ENCODE results near the gene ERG. TPM values are rescaled to one million over a fixed set of nuclear protein-coding genes. Genes with fewer than 3 reads are reported as not detected.

ERG gene
- total and polyA plus RNA-seq, 9 donors: 13.5 to 20.7 (median 16.8) TPM

DNA sequence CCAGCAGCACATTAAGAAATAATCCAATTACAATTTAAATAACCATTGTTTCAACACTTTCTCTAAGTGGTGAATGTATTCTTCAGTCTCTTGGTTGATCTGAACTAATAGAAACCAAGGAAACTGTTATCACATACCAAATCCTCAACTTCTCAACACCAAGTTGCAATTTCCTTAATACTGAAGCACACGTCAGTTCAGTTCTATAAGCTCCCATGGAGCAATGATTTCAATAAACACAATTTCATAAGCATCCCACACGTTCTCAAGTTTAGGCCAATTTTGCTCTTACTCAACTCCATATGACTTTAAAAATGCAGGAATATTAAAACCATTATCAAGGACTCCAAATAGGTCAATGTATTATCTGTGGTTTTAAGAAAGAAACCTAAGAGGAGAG is 5.8 kb upstream of the ERG start:
- Histone ChIP-seq H3K9me3 (replicated peaks; ENCODE audit: control insufficient read depth, low read depth, low read length) (no peaks in the 10 kb centered on the region), H3K4me1 (ENCODE audit: control insufficient read depth, insufficient read depth, low read length) (peaks cover 10% of the 10 kb centered on the region), H3K36me3 (ENCODE audit: control insufficient read depth, insufficient read depth, low read length) (no peaks in the 10 kb centered on the region), H3K27me3 (ENCODE audit: control insufficient read depth, insufficient read depth, low read length) (peaks cover 2% of the 10 kb centered on the region), H3K27ac (ENCODE audit: low read length) (peak overlapping the region; percentile 66), H3K4me3 (ENCODE audit: low read length) (no peak overlapping the region)
- no CpG with 5 or more reads among the region's 2 CpGs for WGBS (ENCODE audit: insufficient coverage)
- no peak for DNase-seq

DNA sequence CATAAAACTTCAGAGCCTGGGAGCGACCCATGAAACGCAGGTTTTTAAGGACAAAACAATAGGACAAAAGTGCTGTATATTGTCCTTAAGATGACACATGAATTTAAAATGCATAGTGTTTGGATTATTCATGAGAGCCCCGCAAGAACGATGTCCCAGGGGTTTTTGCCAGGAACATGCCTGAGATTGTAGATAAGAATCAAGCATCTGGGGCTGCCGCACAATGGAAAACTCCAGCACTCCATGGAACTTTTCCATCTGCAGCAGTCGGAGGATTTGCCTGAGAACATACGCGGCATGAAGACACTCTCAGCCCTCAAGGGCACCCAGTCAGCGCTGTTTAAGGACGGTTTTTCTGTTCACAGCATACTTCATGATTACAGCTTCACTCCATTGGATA is 5.3 kb upstream of the ERG start:
- WGBS (ENCODE audit: insufficient coverage): 55% methylated on average over 7 of the region's 10 CpGs
- DNase-seq: peak; percentile 35
- Histone ChIP-seq H3K4me1 (ENCODE audit: control insufficient read depth, insufficient read depth, low read length) (peaks cover 10% of the 10 kb centered on the region), H3K9me3 (replicated peaks; ENCODE audit: control insufficient read depth, low read depth, low read length) (no peaks in the 10 kb centered on the region), H3K36me3 (ENCODE audit: control insufficient read depth, insufficient read depth, low read length) (no peaks in the 10 kb centered on the region), H3K27ac (ENCODE audit: low read length) (peak overlapping the region; percentile 66), H3K27me3 (ENCODE audit: control insufficient read depth, insufficient read depth, low read length) (peaks cover 2% of the 10 kb centered on the region), H3K4me3 (ENCODE audit: low read length) (no peak overlapping the region)

DNA sequence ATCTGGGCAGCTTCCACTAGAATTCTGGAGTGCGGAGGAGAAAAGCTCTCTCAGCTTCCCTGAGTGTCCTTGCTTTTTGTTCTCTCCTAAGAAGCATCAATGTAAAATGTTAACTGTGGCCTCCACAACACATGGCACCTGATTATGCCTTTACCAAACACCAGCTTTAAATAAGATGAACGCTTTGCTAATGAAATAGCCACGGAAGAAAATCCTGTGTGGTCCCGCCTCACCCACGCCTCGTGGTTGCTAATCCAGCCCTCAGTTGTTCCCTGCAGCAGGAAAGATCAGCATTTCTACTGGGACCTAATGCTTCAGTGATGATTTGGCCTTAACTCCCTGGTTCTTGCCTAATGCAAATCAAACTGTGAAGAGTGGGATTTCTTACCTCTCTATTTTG is 1.8 kb upstream of the ERG start:
- H3K4me1 ChIP-seq (ENCODE audit: control insufficient read depth, insufficient read depth, low read length): no peaks in the 10 kb centered on the region
- no peaks in the 10 kb centered on the region for H3K36me3 ChIP-seq (ENCODE audit: control insufficient read depth, insufficient read depth, low read length)
- H3K27me3 ChIP-seq (ENCODE audit: control insufficient read depth, insufficient read depth, low read length): no peaks in the 10 kb centered on the region
- H3K4me3 ChIP-seq (ENCODE audit: low read length): no peak overlapping the region
- no peak for DNase-seq
- H3K9me3 ChIP-seq (replicated peaks; ENCODE audit: control insufficient read depth, low read depth, low read length): no peaks in the 10 kb centered on the region
- H3K27ac ChIP-seq (ENCODE audit: low read length): peak overlapping the region; percentile 87
- 64% methylated on average over 6 of the region's 6 CpGs for WGBS (ENCODE audit: insufficient coverage)

DNA sequence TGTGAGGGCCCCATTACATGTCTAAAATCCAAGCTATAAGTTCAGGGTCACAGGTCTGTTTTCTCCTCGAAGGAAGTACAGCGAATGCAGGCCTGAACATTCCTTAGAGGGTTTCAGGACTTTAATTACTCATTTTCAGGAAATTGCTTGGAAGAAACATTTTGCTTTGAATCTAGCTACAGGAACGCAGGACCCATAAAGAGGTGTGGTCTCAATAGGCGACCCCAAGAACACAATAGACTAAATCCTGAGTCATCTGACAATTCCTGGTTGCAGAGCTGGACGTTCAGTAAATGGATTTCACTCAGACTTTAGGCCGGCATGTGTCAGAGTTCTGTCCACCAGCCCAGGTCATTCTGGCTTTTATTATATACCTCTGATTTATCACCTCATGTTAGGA is 1.0 kb upstream of the ERG start:
- Histone ChIP-seq H3K36me3 (ENCODE audit: control insufficient read depth, insufficient read depth, low read length) (no peaks in the 10 kb centered on the region), H3K4me3 (ENCODE audit: low read length) (no peak overlapping the region), H3K27me3 (ENCODE audit: control insufficient read depth, insufficient read depth, low read length) (no peaks in the 10 kb centered on the region), H3K27ac (ENCODE audit: low read length) (peak overlapping the region; percentile 87), H3K9me3 (replicated peaks; ENCODE audit: control insufficient read depth, low read depth, low read length) (no peaks in the 10 kb centered on the region), H3K4me1 (ENCODE audit: control insufficient read depth, insufficient read depth, low read length) (no peaks in the 10 kb centered on the region)
- 90% methylated on average over 2 of the region's 6 CpGs for WGBS (ENCODE audit: insufficient coverage)
- peak; percentile 38 for DNase-seq

DNA sequence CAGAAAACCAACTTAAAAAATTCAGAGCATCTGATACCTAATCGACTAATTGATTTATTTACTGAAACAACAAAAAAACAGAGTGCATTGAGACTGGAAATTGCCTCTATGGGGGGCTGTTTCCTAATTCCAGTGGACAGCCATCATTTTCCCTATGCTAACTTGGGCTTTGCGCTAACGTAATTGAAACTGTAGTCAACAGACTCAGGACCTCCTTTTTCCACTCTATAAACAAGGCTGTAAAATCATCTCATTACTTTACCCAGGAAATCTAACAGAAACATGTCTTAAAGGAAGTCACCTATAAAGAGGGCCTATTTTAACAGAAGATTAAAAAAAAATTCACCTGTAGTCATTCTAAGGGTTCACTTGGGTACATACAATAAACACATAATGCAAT is 2.1 kb downstream of the ERG start:
- H3K4me3 ChIP-seq (ENCODE audit: low read length): peak overlapping the region; percentile 12
- no peaks in the 10 kb centered on the region for H3K27me3 ChIP-seq (ENCODE audit: control insufficient read depth, insufficient read depth, low read length)
- peak overlapping the region; percentile 49 for H3K27ac ChIP-seq (ENCODE audit: low read length)
- 60% methylated on average over 1 of the region's 3 CpGs for WGBS (ENCODE audit: insufficient coverage)
- H3K4me1 ChIP-seq (ENCODE audit: control insufficient read depth, insufficient read depth, low read length): peaks cover 5% of the 10 kb centered on the region
- no peaks in the 10 kb centered on the region for H3K36me3 ChIP-seq (ENCODE audit: control insufficient read depth, insufficient read depth, low read length)
- no peaks in the 10 kb centered on the region for H3K9me3 ChIP-seq (replicated peaks; ENCODE audit: control insufficient read depth, low read depth, low read length)
- DNase-seq: no peak

DNA sequence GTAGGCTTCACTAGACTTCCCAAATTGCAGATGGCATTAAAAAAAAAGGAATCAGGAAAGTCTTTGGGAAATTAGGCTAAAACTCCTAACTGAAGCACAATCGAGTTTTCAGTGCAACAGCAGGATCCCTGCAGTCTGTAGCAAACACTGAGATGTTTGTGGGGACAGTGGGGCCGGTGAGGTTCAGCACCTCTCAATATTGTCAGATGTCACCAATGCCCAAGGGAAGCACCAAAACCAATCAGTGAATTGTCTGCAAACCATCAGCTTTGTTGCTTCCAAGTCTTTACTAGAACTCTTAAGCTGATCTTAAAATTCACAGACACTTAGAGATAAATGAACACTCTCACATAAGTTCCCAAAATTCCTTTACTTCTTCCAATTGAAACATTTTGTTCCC is 2.6 kb downstream of the ERG start:
- Histone ChIP-seq H3K4me1 (ENCODE audit: control insufficient read depth, insufficient read depth, low read length) (peaks cover 5% of the 10 kb centered on the region), H3K36me3 (ENCODE audit: control insufficient read depth, insufficient read depth, low read length) (no peaks in the 10 kb centered on the region), H3K9me3 (replicated peaks; ENCODE audit: control insufficient read depth, low read depth, low read length) (no peaks in the 10 kb centered on the region), H3K27ac (ENCODE audit: low read length) (peak overlapping the region; percentile 49), H3K27me3 (ENCODE audit: control insufficient read depth, insufficient read depth, low read length) (no peaks in the 10 kb centered on the region), H3K4me3 (ENCODE audit: low read length) (peak overlapping the region; percentile 12)
- 33% methylated on average over 2 of the region's 2 CpGs for WGBS (ENCODE audit: insufficient coverage)
- no peak for DNase-seq

DNA sequence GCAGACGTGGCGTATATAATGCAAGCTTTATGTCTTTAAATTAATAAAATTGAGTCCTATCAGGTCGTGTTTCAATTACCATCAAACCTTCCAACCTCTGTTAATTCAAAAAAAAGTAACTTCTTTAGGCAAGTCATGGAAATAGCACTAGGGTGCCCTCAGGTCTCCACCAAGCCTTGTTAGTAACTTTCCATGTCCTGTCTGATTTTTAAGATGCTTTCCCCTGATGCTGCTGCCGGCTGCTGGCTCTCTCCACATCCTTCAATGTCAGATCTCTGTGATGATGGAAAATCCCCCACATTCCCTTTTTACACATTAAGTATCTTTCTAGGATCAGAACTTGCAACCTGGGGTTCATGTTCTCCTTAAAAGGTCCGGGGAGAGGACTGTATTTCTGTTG is 3.0 kb downstream of the ERG start:
- no peak for DNase-seq
- Histone ChIP-seq H3K4me3 (ENCODE audit: low read length) (peak overlapping the region; percentile 12), H3K27me3 (ENCODE audit: control insufficient read depth, insufficient read depth, low read length) (no peaks in the 10 kb centered on the region), H3K27ac (ENCODE audit: low read length) (peak overlapping the region; percentile 49), H3K9me3 (replicated peaks; ENCODE audit: control insufficient read depth, low read depth, low read length) (no peaks in the 10 kb centered on the region), H3K4me1 (ENCODE audit: control insufficient read depth, insufficient read depth, low read length) (peaks cover 5% of the 10 kb centered on the region), H3K36me3 (ENCODE audit: control insufficient read depth, insufficient read depth, low read length) (no peaks in the 10 kb centered on the region)
- WGBS (ENCODE audit: insufficient coverage): 0% methylated on average over 1 of the region's 5 CpGs

DNA sequence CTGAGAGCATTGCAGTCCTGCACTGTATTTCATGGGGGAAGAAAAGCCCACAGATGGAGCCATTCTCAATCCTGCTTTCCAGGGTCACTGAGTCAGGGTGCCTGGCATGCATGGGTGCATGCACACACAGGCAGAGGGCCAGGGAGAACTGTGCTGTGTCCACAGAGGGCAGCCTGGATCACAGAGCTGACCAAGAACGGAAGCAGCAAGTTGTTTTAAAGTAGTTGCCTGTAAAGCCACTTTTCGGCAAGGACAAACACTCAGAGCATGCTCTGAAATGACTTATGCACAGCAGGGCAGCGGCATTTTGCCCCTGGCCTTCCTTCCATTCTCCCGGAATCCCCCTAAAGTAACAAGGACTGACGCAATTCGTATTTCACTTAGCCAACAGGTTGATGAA is 3.6 kb downstream of the ERG start:
- no peak overlapping the region for H3K4me3 ChIP-seq (ENCODE audit: low read length)
- peak overlapping the region; percentile 49 for H3K27ac ChIP-seq (ENCODE audit: low read length)
- no peaks in the 10 kb centered on the region for H3K27me3 ChIP-seq (ENCODE audit: control insufficient read depth, insufficient read depth, low read length)
- H3K4me1 ChIP-seq (ENCODE audit: control insufficient read depth, insufficient read depth, low read length): peaks cover 6% of the 10 kb centered on the region
- 41% methylated on average over 3 of the region's 6 CpGs for WGBS (ENCODE audit: insufficient coverage)
- no peak for DNase-seq
- H3K9me3 ChIP-seq (replicated peaks; ENCODE audit: control insufficient read depth, low read depth, low read length): no peaks in the 10 kb centered on the region
- no peaks in the 10 kb centered on the region for H3K36me3 ChIP-seq (ENCODE audit: control insufficient read depth, insufficient read depth, low read length)

DNA sequence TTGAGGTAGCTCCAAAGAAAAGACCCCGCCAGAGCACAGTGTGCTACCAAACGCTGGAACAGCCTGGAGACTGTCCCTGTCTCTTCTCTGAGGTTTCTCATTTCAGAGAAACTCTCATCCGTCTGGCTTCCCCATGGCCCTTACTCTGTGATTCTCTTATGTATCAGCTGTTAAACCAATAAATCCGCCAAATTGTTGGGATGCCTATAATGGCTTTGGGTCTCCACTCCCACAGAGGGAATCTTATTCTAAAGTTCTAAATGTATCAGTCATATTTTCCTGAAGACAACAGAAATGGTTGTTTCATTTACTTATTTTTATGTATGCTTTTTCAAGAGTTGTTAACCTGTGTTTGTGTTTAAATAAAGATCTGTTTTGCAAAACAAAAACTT is 4.0 kb downstream of the ERG start:
- WGBS (ENCODE audit: insufficient coverage): 38% methylated on average over 2 of the region's 4 CpGs
- H3K4me1 ChIP-seq (ENCODE audit: control insufficient read depth, insufficient read depth, low read length): peaks cover 8% of the 10 kb centered on the region
- no peak overlapping the region for H3K4me3 ChIP-seq (ENCODE audit: low read length)

DNA sequence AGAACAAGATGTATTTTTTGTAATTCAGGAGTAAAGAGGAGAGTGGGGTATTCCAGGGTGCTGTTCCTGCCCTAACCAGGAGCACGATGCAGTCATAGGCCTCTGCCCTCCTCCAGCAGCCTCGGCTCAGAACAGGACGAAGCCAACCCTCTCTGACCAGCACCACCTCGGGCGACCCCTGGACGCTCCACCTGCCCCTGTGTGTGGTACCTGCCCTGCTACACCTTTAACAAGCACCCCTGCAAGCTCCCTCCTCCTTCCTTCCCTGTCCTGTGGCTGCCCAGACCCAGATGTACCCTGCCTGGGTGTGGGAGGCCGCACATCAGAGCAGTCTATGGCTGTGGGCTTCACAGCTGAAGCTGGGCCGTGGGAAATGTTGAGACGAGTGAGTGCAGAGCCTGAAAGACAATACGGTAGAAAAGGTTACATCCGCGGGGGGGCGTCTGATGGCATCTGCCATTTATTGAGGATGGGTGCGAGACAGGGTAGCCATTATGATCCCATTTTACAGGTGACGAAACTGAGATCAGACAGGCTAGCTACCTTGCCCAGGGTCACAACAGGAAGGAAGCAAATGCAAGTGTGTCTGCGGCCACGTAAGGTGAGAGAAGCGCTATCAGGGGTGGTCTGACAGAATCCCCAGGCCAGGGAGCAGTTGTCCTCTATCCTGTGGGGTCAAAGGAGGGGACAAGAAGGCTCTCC is 4.6 kb downstream of the ERG start:
- no peak for DNase-seq
- Histone ChIP-seq H3K36me3 (ENCODE audit: control insufficient read depth, insufficient read depth, low read length) (no peaks in the 10 kb centered on the region), H3K4me1 (ENCODE audit: control insufficient read depth, insufficient read depth, low read length) (peaks cover 8% of the 10 kb centered on the region), H3K9me3 (replicated peaks; ENCODE audit: control insufficient read depth, low read depth, low read length) (no peaks in the 10 kb centered on the region), H3K4me3 (ENCODE audit: low read length) (no peak overlapping the region), H3K27me3 (ENCODE audit: control insufficient read depth, insufficient read depth, low read length) (no peaks in the 10 kb centered on the region), H3K27ac (ENCODE audit: low read length) (no peak overlapping the region)
- WGBS (ENCODE audit: insufficient coverage): 88% methylated on average over 17 of the region's 18 CpGs

More for the DNA sequence above, 4.0 kb downstream of the ERG start:
- DNase-seq: no peak
- H3K36me3 ChIP-seq (ENCODE audit: control insufficient read depth, insufficient read depth, low read length): no peaks in the 10 kb centered on the region
- H3K27ac ChIP-seq (ENCODE audit: low read length): no peak overlapping the region
- H3K9me3 ChIP-seq (replicated peaks; ENCODE audit: control insufficient read depth, low read depth, low read length): no peaks in the 10 kb centered on the region
- H3K27me3 ChIP-seq (ENCODE audit: control insufficient read depth, insufficient read depth, low read length): no peaks in the 10 kb centered on the region

DNA sequence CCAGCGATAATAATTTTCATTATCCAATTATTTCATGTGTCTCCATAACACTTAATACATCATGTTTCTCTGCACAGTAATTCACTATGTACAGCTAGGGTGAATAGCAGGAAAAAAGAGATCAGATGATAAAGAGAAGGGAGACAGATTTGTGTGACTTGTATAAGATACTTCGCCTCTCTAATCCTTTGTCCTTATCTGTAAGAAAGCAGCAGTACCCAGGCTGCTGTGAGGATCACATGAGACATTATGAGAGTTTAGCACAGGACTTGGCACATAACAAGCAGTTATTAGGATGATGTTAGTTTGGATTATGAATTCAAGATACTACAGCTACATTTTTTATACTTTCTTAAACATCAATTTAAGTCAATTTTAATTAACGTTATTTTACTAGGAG is 6.3 kb downstream of the ERG start:
- peaks cover 8% of the 10 kb centered on the region for H3K4me1 ChIP-seq (ENCODE audit: control insufficient read depth, insufficient read depth, low read length)
- no peaks in the 10 kb centered on the region for H3K36me3 ChIP-seq (ENCODE audit: control insufficient read depth, insufficient read depth, low read length)
- H3K4me3 ChIP-seq (ENCODE audit: low read length): no peak overlapping the region
- no CpG with 5 or more reads among the region's 3 CpGs for WGBS (ENCODE audit: insufficient coverage)
- H3K27me3 ChIP-seq (ENCODE audit: control insufficient read depth, insufficient read depth, low read length): no peaks in the 10 kb centered on the region
- no peaks in the 10 kb centered on the region for H3K9me3 ChIP-seq (replicated peaks; ENCODE audit: control insufficient read depth, low read depth, low read length)
- peak overlapping the region; percentile 51 for H3K27ac ChIP-seq (ENCODE audit: low read length)
- no peak for DNase-seq
